Epithelial cell of esophagus (primary cell): ENCODE measurements around the gene SZRD1.

ENCODE experiments used
- DNase-seq: peaks from one replicate; pipeline ENCODE4 v3.0.0; 2010; ENCODE audit warnings: low read depth
- H3K4me3 ChIP-seq: 2 replicates; pipeline ENCODE4 v1.5.1; 2011; ENCODE audit warnings: mild to moderate bottlenecking, low read length, control low read depth
- TF ChIP-seq, protein P1 (sequence below): IDR thresholded peaks from 2 replicates; pipeline ENCODE4 v1.5.1; 2011; ENCODE audit warnings: low read depth, mild to moderate bottlenecking, low read length, control low read depth, inconsistent platforms; ENCODE audit not compliant: insufficient read depth; ENCODE audit errors: missing control alignments

Gene SZRD1

DNA sequence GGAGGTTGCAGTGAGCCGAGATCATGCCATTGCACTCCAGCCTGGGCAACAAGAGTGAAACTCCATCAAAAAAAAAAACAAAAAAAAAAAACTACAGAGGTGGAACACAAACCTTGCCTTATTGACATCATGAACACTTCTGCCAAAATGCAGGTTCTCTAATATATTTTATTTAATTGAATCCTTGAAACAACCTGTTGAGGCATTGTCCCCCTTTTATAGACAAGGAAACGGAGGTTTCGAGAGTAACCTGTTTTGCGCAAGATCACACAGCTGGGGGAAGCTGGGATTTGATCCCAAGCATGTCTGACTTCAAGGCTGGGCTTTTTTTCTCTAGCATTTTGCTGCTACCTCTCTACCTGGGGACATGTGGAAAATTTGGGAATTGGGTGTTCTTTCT lies 2.8 kb downstream of the SZRD1 start:
- DNase-seq, result no peak
- no peak overlapping the region for H3K4me3 ChIP-seq
- TF ChIP-seq, protein P1, sequence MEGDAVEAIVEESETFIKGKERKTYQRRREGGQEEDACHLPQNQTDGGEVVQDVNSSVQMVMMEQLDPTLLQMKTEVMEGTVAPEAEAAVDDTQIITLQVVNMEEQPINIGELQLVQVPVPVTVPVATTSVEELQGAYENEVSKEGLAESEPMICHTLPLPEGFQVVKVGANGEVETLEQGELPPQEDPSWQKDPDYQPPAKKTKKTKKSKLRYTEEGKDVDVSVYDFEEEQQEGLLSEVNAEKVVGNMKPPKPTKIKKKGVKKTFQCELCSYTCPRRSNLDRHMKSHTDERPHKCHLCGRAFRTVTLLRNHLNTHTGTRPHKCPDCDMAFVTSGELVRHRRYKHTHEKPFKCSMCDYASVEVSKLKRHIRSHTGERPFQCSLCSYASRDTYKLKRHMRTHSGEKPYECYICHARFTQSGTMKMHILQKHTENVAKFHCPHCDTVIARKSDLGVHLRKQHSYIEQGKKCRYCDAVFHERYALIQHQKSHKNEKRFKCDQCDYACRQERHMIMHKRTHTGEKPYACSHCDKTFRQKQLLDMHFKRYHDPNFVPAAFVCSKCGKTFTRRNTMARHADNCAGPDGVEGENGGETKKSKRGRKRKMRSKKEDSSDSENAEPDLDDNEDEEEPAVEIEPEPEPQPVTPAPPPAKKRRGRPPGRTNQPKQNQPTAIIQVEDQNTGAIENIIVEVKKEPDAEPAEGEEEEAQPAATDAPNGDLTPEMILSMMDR, result no peak

DNA sequence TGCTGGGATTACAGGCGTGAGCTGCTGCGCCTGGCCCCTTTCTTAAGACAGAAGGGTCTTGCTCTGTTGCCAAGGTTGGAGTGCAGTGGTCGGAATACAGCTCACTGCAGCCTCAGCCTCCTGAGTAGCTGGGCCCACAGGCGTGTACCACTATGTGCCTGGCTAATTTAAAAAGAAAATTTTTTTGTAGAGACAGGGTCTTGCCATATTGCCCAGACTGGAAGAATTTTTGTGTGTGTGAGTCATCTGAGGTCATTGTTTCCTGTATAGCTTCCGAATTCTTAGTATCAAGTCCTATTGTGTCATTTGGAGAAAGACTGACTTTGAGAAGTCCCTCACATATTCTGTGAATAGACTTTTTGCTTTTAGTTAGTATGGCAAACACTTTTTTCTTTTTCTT lies 4.7 kb downstream of the SZRD1 start:
- DNase-seq, result peak; percentile 42
- TF ChIP-seq, protein P1, result no peak
- no peak overlapping the region for H3K4me3 ChIP-seq

DNA sequence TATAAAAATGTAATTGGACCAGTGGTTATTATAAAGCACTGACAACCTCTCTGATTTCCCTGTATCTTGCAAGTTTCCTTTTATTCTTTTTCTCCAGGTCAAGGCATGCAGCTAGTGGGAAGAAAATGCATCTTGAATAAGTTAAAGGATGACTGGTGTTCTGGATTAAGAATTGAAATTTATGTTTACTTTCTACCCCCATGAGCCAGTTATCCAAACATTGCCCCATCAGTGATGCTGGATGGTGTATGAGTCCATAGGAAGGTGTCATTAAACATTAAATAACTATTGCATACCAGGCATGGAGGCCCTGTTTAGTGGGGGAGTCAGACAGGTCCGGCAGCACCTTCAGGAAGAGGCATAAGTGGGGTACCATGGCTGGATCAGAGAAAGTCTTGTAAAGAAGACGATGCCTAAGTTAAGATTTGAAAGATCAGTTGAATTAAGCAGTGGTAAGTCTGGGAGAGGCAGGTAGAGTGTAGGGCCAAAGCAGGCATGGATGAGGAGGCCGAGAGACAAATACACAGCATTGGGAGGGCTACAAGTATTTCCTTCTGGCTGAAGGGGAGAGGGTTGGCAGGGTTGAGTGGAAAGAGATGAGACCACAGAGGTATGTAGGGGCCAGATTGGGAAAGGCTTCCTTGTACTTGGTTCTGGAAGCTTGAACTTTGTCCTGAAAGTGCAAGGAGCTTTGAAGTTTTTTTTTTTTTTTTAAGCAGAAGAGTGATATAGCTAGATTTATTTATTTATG lies 5.7 kb downstream of the SZRD1 start:
- DNase-seq, result no peak
- H3K4me3 ChIP-seq, result no peak overlapping the region
- TF ChIP-seq, protein P1, result no peak

DNA sequence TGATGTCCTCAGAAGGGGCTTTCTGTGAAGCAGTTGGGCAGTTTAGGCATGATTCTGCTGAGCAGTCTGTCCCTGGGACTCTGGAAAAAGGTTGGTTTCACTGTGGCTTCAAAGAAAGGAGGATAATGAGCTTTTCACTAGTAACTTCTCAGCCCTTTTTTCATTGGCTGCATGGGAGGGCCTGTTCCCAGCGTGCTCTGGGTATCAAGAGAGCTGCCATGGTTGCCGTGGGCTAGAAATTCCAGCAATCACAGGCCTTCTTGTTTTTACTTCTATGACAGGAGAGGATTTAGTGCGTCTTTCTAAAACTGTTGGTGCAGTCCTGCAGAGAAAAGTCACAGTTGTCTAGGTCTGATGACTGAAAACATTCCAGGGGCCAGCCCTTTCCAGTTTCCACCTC lies 7.2 kb downstream of the SZRD1 start:
- no peak for DNase-seq
- TF ChIP-seq, protein P1, result no peak
- H3K4me3 ChIP-seq, result no peak overlapping the region

DNA sequence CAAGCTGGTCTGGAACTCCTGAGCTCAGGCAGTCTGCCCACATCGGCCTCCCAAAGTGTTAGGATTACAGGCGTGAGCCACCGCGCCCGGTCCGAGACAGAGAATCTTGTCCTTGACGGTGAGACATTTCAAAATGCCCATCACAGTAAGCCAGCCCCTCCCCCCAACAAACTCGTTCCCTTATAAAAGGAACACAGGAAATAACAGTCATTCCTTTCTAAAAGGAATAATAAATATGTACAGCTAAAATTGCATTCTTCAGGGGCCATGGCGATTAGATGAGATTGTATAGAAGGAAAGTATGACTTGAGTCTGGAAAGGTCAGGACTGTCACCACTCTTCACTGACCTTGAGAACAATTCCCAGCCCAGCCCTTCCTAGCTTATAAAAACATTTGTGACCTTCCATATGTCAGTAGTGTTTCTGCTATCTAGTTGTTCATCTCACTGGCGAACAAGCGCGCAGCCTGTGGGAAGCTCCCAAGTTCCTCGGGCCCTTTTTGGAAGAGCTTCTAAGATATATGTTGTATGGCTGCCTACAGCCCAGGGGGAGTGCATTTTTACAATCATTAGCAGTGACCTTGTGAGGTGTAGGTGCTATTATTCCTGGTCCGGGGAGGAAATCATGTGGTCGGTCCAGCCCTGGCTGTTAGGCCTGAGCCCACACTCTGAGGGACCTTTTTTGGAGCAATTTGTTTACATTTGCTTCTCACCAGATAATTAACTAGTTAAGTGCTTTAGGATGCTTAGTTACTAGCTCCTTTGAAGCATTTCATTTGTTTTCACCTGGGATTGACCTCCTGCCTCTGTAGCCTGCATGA lies 8.7 kb downstream of the SZRD1 start:
- no peak for DNase-seq
- TF ChIP-seq, protein P1, result no peak
- no peak overlapping the region for H3K4me3 ChIP-seq

DNA sequence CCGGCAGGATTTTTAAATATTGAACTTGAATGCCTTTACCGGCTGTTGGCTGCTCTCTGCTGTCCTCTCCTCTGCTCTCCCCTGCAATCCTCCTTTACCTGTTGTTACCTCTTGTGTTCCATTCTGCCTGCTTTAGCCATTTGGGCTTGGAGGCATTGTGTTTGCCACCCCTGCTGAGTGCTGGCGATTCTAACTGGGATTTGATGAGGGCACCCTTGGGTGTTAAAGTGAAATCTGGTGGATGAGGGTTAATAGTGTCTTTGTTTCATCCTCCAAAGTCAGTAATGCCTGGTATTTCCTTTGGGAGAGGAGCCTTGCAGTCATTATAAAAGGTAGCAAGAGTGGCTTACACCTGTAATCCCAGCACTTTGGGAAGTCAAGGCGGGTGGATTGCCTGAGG lies 9.9 kb downstream of the SZRD1 start:
- H3K4me3 ChIP-seq, result no peak overlapping the region
- no peak for DNase-seq
- TF ChIP-seq, protein P1, result no peak
